CD14-positive monocyte (primary cell): Measurements from ENCODE around the gene ZC2HC1C. TPM values are rescaled to one million over a fixed set of nuclear protein-coding genes. Genes with fewer than 3 reads are reported as not detected.

Experiments used
- DNase-seq, 3 donors: peaks; one replicate each; pipeline ENCODE4 v3.0.0-alpha.2; 2011 to 2022
- H2AFZ ChIP-seq: 2 replicates; pipeline ENCODE4 v1.6.0; 2012; ENCODE audit warnings: mild to moderate bottlenecking, low read depth, low read length, inconsistent platforms; ENCODE audit not compliant: insufficient read depth, poor library complexity, severe bottlenecking
- H3K27ac ChIP-seq, 2 donors: 1 replicate in 1 of 2; 2 replicates in 1 of 2; pipeline ENCODE4 v1.5.1; 2012 to 2013; ENCODE audit warnings: low read length in 2 of 2, control low read depth in 1 of 2, inconsistent platforms in 1 of 2, low read depth in 1 of 2, mild to moderate bottlenecking in 1 of 2
- H3K27me3 ChIP-seq, 2 donors: one replicate each; pipeline versions ENCODE4 v1.6.0 to v1.6.1; 2011 to 2013; ENCODE audit warnings: low read length in 2 of 2; ENCODE audit not compliant: control insufficient read depth in 2 of 2, insufficient read depth in 2 of 2
- H3K36me3 ChIP-seq, 2 donors: replicated peaks in 1 of 2; 1 replicate in 1 of 2; 2 replicates in 1 of 2; pipeline versions ENCODE4 v1.5.1 to v1.6.1; 2012 to 2013; ENCODE audit warnings: low read length in 2 of 2, control low read depth in 1 of 2, inconsistent platforms in 1 of 2, mild to moderate bottlenecking in 1 of 2; ENCODE audit not compliant: insufficient read depth in 2 of 2, control insufficient read depth in 1 of 2
- H3K4me1 ChIP-seq, 2 donors: 1 replicate in 1 of 2; 2 replicates in 1 of 2; pipeline versions ENCODE4 v1.5.1 to v1.6.1; 2012 to 2013; ENCODE audit warnings: low read length in 2 of 2, control low read depth in 1 of 2, inconsistent platforms in 1 of 2, mild to moderate bottlenecking in 1 of 2, moderate library complexity in 1 of 2; ENCODE audit not compliant: insufficient read depth in 2 of 2, control insufficient read depth in 1 of 2
- H3K4me2 ChIP-seq: replicated peaks from 2 replicates; pipeline ENCODE3; 2012; ENCODE audit warnings: low read length, moderate library complexity, mild to moderate bottlenecking; ENCODE audit not compliant: poor library complexity, severe bottlenecking; ENCODE audit errors: extremely low read depth
- H3K4me3 ChIP-seq, 3 experiments: fragments of 200-600 bp in 1 of 3; sonication (generic) in 1 of 3; replicated peaks in 1 of 3; 1 replicate in 2 of 3; 2 replicates in 1 of 3; pipeline ENCODE4 v1.5.1; 2011 to 2013; ENCODE audit warnings: low read length in 3 of 3, mild to moderate bottlenecking in 3 of 3, control low read depth in 2 of 3, low read depth in 2 of 3, inconsistent platforms in 1 of 3, moderate library complexity in 1 of 3
- H3K79me2 ChIP-seq: 2 replicates; pipeline ENCODE4 v1.6.0; 2012; ENCODE audit warnings: mild to moderate bottlenecking, control low read depth, inconsistent platforms, low read length, moderate library complexity; ENCODE audit not compliant: insufficient read depth
- H3K9ac ChIP-seq: 2 replicates; pipeline ENCODE4 v1.6.0; 2017; ENCODE audit warnings: low read length, mild to moderate bottlenecking; ENCODE audit not compliant: insufficient read depth, poor library complexity, severe bottlenecking
- H3K9me3 ChIP-seq, 2 donors: replicated peaks in 1 of 2; 1 replicate in 1 of 2; 2 replicates in 1 of 2; pipeline versions ENCODE4 v1.5.1 to v1.6.1; 2012 to 2013; ENCODE audit warnings: low read length in 2 of 2, control low read depth in 1 of 2; ENCODE audit not compliant: control insufficient read depth in 1 of 2, insufficient read depth in 1 of 2
- H4K20me1 ChIP-seq: 2 replicates; pipeline ENCODE4 v1.6.0; 2012; ENCODE audit warnings: mild to moderate bottlenecking, low read length, control low read depth, moderate library complexity; ENCODE audit not compliant: insufficient read depth
- H3K27ac Mint-ChIP-seq, 7 donors: one replicate each; pipeline ENCODE4 v1.8.0; 2020; ENCODE audit warnings: mild to moderate bottlenecking in 7 of 7, mixed read lengths in 7 of 7, moderate library complexity in 6 of 7, inconsistent platforms in 2 of 7
- H3K27me3 Mint-ChIP-seq, 3 donors: one replicate each; pipeline ENCODE4 v1.8.0; 2021 to 2022; ENCODE audit warnings: low read depth in 3 of 3, mild to moderate bottlenecking in 3 of 3, mixed read lengths in 3 of 3, moderate library complexity in 3 of 3, inconsistent platforms in 1 of 3
- H3K36me3 Mint-ChIP-seq, 2 donors: one replicate each; pipeline ENCODE4 v1.8.0; 2020; ENCODE audit warnings: mixed read lengths in 2 of 2, inconsistent platforms in 1 of 2, mild to moderate bottlenecking in 1 of 2
- H3K4me1 Mint-ChIP-seq: one replicate; pipeline ENCODE4 v1.8.0; 2020; ENCODE audit warnings: mild to moderate bottlenecking, mixed read lengths
- H3K4me3 Mint-ChIP-seq, 2 donors: one replicate each; pipeline ENCODE4 v1.8.0; 2020; ENCODE audit warnings: mild to moderate bottlenecking in 2 of 2, mixed read lengths in 2 of 2, moderate library complexity in 1 of 2
- H3K9me3 Mint-ChIP-seq, 7 donors: one replicate each; pipeline ENCODE4 v1.8.0; 2020 to 2022; ENCODE audit warnings: mixed read lengths in 7 of 7, mild to moderate bottlenecking in 6 of 7, moderate library complexity in 6 of 7, inconsistent platforms in 2 of 7
- CTCF ChIP-seq: fragments of 200-600 bp; IDR thresholded peaks from one replicate; pipeline ENCODE4 v1.8.0; 2022; ENCODE audit warnings: antibody characterized with exemption, mild to moderate bottlenecking
- WGBS: methylation state at CpG from one replicate; pipeline ENCODE4 v1.1.5; 2013; ENCODE audit warnings: missing lambda C conversion rate; ENCODE audit not compliant: insufficient coverage; 5-methylcytosine and 5-hydroxymethylcytosine counted together
- intact Hi-C, 2 donors: fragments of 100-400 bp; cut with micrococcal nuclease; formaldehyde crosslinking; loops; one replicate each; pipeline versions ENCODE4 v1.15.0 to v1.15.1; 2023
- polyA plus RNA-seq, 3 donors: library from polyadenylated mRNA; depleted of rRNA in 1 of 3; unstranded in 2 of 3; stranded (reverse) in 1 of 3; fragments of 300-500 nt in 2 of 3; fragments of >200 nt in 1 of 3; fragmentation: Illumina TruSeq in 2 of 3; gene quantifications; 1 replicate in 2 of 3; 2 replicates in 1 of 3; pipeline ENCODE4 v1.2.3, GENCODE V29; 2012 to 2021

Gene ZC2HC1C
- polyA plus RNA-seq, 3 donors = 0.08 TPM; not detected in 2

GRCh38 chr14:75044752-75045151 is 24.7 kb upstream of the ZC2HC1C start:
- Mint-ChIP-seq H3K4me3 (no peak overlapping the region), H3K4me1 (peaks cover 21% of the 10 kb centered on the region), H3K27ac (no peak overlapping the region), H3K36me3 (peaks cover 28 to 40% of the 10 kb centered on the region in 2 donors), H3K27me3 (no peaks in the 10 kb centered on the region), H3K9me3 (no peaks in the 10 kb centered on the region)
- no peak overlapping the region for H3K4me2 ChIP-seq
- 0% methylated on average over 1 of the region's 8 CpGs for WGBS
- H3K9ac ChIP-seq = no peak overlapping the region
- intact Hi-C loops = no loop called here
- H3K79me2 ChIP-seq = peaks cover 20% of the 10 kb centered on the region
- TF ChIP-seq CTCF = no peak
- no peak overlapping the region for H3K4me3 ChIP-seq
- peaks cover 25 to 29% of the 10 kb centered on the region in 2 donors for H3K36me3 ChIP-seq
- no peak overlapping the region for H3K27ac ChIP-seq
- H3K4me1 ChIP-seq = peaks cover 13 to 14% of the 10 kb centered on the region in 2 donors
- H4K20me1 ChIP-seq = no peaks in the 10 kb centered on the region
- no peaks in the 10 kb centered on the region for H3K9me3 ChIP-seq
- DNase-seq = no peak
- H3K27me3 ChIP-seq = no peaks in the 10 kb centered on the region
- no peak overlapping the region for H2AFZ ChIP-seq

GRCh38 chr14:75046275-75046674 is 23.2 kb upstream of the ZC2HC1C start:
- peaks cover 20% of the 10 kb centered on the region for H3K79me2 ChIP-seq
- no peak for DNase-seq
- H3K27me3 ChIP-seq = no peaks in the 10 kb centered on the region
- H3K9me3 ChIP-seq = no peaks in the 10 kb centered on the region
- 100% methylated on average over 4 of the region's 5 CpGs for WGBS
- Mint-ChIP-seq H3K4me1 (peaks cover 33% of the 10 kb centered on the region), H3K27ac (no peak overlapping the region), H3K27me3 (no peaks in the 10 kb centered on the region), H3K4me3 (no peak overlapping the region), H3K9me3 (no peaks in the 10 kb centered on the region), H3K36me3 (peaks cover 23 to 26% of the 10 kb centered on the region in 2 donors)
- H3K9ac ChIP-seq = no peak overlapping the region
- H3K27ac ChIP-seq = no peak overlapping the region
- intact Hi-C loops = no loop called here
- H2AFZ ChIP-seq = no peak overlapping the region
- peaks cover 24 to 28% of the 10 kb centered on the region in 2 donors for H3K4me1 ChIP-seq
- H3K4me3 ChIP-seq = no peak overlapping the region
- H3K36me3 ChIP-seq = peaks cover 17 to 22% of the 10 kb centered on the region in 2 donors
- no peak overlapping the region for H3K4me2 ChIP-seq
- no peaks in the 10 kb centered on the region for H4K20me1 ChIP-seq
- TF ChIP-seq CTCF = no peak
